Adrenal gland (tissue), 12 donors: ENCODE measurements around the gene ADARB2. TPM values are rescaled to one million over a fixed set of nuclear protein-coding genes. Genes with fewer than 3 reads are reported as not detected.

Experiments
- DNase-seq, 7 donors: peaks; one replicate each; pipeline ENCODE4 v3.0.0-alpha.2; 2019 to 2020
- H3K27ac ChIP-seq, 5 donors: fragments of 200-600 bp; sonication (generic) in 4 of 5; 1 replicate in 3 of 5; 2 replicates in 2 of 5; pipeline versions ENCODE4 v1.5.1 to v1.8.0; 2016 to 2020; ENCODE audit warnings: mild to moderate bottlenecking in 1 of 5
- H3K27me3 ChIP-seq: fragments of 200-600 bp; 2 replicates; pipeline ENCODE4 v1.8.0; 2021
- H3K36me3 ChIP-seq, 2 donors: fragments of 200-600 bp; replicated peaks in 1 of 2; 1 replicate in 1 of 2; 2 replicates in 1 of 2; pipeline versions ENCODE4 v1.5.1 to v1.8.0; 2018 to 2022
- H3K4me1 ChIP-seq, 2 donors: fragments of 200-600 bp; replicated peaks in 1 of 2; 1 replicate in 1 of 2; 2 replicates in 1 of 2; pipeline versions ENCODE4 v1.5.1 to v1.8.0; 2018 to 2021
- H3K4me3 ChIP-seq, 4 donors: fragments of 200-600 bp; sonication (generic) in 3 of 4; one replicate each; pipeline ENCODE4 v1.5.1; 2016 to 2018
- H3K9me3 ChIP-seq, 3 donors: fragments of 200-600 bp; sonication (generic) in 1 of 3; replicated peaks in 1 of 3; 1 replicate in 2 of 3; 2 replicates in 1 of 3; pipeline versions ENCODE4 v1.5.1 to v1.8.0; 2016 to 2021
- POLR2A ChIP-seq, 2 donors: fragments of 450-650 bp; IDR thresholded peaks; one replicate each; pipeline ENCODE4 v1.6.1; 2017; ENCODE audit warnings: antibody characterized with exemption in 2 of 2, mild to moderate bottlenecking in 2 of 2, moderate library complexity in 1 of 2
- WGBS, 4 donors: extraction: QIAGEN DNeasy Blood & Tissue Kit in 2 of 4; methylation state at CpG; one replicate each; pipeline versions ENCODE4 v1.1.5 to v1.1.7; 2013 to 2017; 5-methylcytosine and 5-hydroxymethylcytosine counted together
- intact Hi-C, 2 donors: fragments of 100-400 bp; cut with DNase I; formaldehyde crosslinking; loops; one replicate each; pipeline versions ENCODE4 v1.14.1 to v1.15.0; 2022 to 2023
- polyA plus RNA-seq, 3 donors: library from polyadenylated mRNA; stranded (reverse); fragments of 200-250 nt in 2 of 3; fragments of 350-450 nt in 1 of 3; fragmentation: Illumina TruSeq in 1 of 3; extraction: RNeasy Lipid Tissue Mini Kit (QIAGEN cat#74804) in 1 of 3; gene quantifications; one replicate each; pipeline ENCODE4 v1.2.3, GENCODE V29; 2013 to 2014
- total RNA-seq, 9 donors: library from RNA; depleted of rRNA in 4 of 9; stranded (reverse); fragments of >200 nt in 4 of 9; fragments of 120-200 nt in 1 of 9; fragmentation: NEBNext Ultra II Directional in 1 of 9; extraction: Animal tissue kit (Norgen Biotek cat#: 25700) in 1 of 9; gene quantifications; one replicate each; pipeline versions ENCODE4 v1.1.0 to v1.2.4, GENCODE V29; 2013 to 2023
- TF ChIP-seq, protein P1 (sequence below), 6 experiments: fragments of 450-650 bp in 4 of 6; fragments of 200-600 bp in 2 of 6; sonication (generic) in 1 of 6; IDR thresholded peaks; 1 replicate in 5 of 6; 2 replicates in 1 of 6; pipeline versions ENCODE4 v1.5.1 to v1.8.0; 2016 to 2021; ENCODE audit warnings: antibody characterized with exemption in 6 of 6, mild to moderate bottlenecking in 2 of 6, moderate library complexity in 1 of 6
- donor health status: healthy with polysubstance abuse.
- donor health status: Bipolar disorder and iron deficiency.
- donor health status: DM: yes; HTN: yes; CAD: no.
- donor health status: DM: no; HTN: no; CAD: no.
- donor health status: DM: no; HTN: no; CAD: no.
- donor health status: DM: yes; HTN: yes; CAD: no.

ADARB2 gene
- total and polyA plus RNA-seq, 12 donors, result 0.14 to 3.1 (median 0.91) TPM

DNA sequence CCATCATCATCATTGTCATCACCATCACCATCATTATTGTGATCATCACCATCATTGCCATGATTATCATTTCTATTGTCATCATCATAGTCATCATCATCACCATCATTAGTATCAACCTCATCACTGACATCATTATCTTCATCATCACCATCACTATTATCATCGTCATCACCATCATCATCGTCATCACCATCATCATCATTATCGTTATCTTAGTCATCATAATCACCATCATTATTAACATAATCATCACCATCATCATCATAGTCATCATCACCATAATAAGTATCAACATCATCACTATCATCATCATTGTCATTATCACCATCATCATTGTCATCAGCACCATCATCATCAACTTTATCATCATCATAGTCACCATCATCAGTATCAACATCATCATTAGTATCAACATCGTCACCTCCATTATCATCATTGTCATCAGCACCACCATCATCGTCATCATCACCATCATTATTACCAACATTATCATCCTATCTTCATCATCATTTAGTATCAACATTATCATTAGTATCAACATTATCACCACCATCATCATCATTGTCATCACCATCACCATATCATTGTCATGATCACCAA, 241.3 kb downstream of the ADARB2 start:
- intact Hi-C loops, result no loop called here
- 84 to 93% (median 91%) methylated on average over 5 of the region's 5 CpGs for WGBS, 4 donors
- DNase-seq, result no peak
- Histone ChIP-seq H3K27ac (no peak overlapping the region), H3K4me3 (no peak overlapping the region), H3K27me3 (no peaks in the 10 kb centered on the region), H3K36me3 (no peaks in the 10 kb centered on the region), H3K4me1 (no peaks in the 10 kb centered on the region), H3K9me3 (no peaks in the 10 kb centered on the region)
- no peak for TF ChIP-seq POLR2A (IDR thresholded peaks at IDR 0.05)
- TF ChIP-seq, protein P1, sequence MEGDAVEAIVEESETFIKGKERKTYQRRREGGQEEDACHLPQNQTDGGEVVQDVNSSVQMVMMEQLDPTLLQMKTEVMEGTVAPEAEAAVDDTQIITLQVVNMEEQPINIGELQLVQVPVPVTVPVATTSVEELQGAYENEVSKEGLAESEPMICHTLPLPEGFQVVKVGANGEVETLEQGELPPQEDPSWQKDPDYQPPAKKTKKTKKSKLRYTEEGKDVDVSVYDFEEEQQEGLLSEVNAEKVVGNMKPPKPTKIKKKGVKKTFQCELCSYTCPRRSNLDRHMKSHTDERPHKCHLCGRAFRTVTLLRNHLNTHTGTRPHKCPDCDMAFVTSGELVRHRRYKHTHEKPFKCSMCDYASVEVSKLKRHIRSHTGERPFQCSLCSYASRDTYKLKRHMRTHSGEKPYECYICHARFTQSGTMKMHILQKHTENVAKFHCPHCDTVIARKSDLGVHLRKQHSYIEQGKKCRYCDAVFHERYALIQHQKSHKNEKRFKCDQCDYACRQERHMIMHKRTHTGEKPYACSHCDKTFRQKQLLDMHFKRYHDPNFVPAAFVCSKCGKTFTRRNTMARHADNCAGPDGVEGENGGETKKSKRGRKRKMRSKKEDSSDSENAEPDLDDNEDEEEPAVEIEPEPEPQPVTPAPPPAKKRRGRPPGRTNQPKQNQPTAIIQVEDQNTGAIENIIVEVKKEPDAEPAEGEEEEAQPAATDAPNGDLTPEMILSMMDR (IDR thresholded peaks at IDR 0.05), result no peak

DNA sequence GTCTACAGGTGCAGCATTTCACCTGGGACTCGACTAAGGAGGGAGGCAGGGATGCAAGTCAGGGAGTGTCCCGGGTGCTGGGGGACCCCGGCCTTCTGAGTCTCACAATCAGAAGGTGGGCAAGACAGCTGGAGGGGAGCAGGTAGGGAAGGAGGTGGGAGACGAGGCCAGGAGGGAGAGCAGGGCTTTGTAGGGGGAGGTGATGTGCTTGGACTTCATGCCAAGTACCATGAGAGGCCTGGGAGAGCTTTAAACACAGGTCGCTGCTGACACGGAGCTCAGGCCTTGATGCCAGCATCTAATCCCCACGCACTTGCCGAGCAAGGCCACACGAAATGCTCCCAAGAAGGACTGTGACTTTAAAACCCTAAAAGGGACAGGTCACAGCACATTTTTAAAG, 244.7 kb downstream of the ADARB2 start:
- Histone ChIP-seq H3K27ac (no peak overlapping the region), H3K36me3 (no peaks in the 10 kb centered on the region), H3K4me3 (no peak overlapping the region), H3K9me3 (no peaks in the 10 kb centered on the region), H3K27me3 (no peaks in the 10 kb centered on the region), H3K4me1 (no peaks in the 10 kb centered on the region)
- TF ChIP-seq, protein P1 (IDR thresholded peaks at IDR 0.05), result no peak
- TF ChIP-seq POLR2A (IDR thresholded peaks at IDR 0.05), result no peak
- intact Hi-C loops, result no loop called here
- DNase-seq, result no peak
- 52 to 78% (median 72%) methylated on average over 9 of the region's 9 CpGs for WGBS, 4 donors

DNA sequence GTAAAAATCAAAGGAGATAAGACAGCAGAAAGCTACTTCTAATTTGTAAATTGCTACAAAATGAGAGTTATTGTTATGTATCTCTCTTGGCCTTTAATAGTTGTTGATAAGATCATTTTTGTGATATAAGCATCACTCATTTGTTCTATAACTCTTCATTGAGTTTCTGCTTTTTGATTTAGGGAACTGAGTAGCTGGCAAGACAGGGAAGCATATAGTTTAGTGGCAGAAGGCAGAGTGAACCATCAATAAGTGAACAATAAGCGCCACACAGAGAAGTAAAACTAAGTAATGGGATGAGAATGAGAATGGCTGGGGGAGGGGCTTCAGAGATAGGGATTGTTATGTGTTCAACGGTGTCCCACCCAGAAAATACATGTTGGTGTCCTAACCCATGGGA, 245.4 kb downstream of the ADARB2 start:
- H3K27me3 ChIP-seq, result no peaks in the 10 kb centered on the region
- intact Hi-C loops, result no loop called here
- no peak for TF ChIP-seq POLR2A (IDR thresholded peaks at IDR 0.05)
- TF ChIP-seq, protein P1 (IDR thresholded peaks at IDR 0.05), result no peak
- whole genome bisulfite sequencing, 4 donors, result 69 to 75% (median 72%) methylated on average over 2 of the region's 2 CpGs
- H3K36me3 ChIP-seq, result no peaks in the 10 kb centered on the region
- no peak overlapping the region for H3K4me3 ChIP-seq
- DNase-seq, result no peak
- H3K4me1 ChIP-seq, result no peaks in the 10 kb centered on the region
- no peaks in the 10 kb centered on the region for H3K9me3 ChIP-seq
- H3K27ac ChIP-seq, result no peak overlapping the region

DNA sequence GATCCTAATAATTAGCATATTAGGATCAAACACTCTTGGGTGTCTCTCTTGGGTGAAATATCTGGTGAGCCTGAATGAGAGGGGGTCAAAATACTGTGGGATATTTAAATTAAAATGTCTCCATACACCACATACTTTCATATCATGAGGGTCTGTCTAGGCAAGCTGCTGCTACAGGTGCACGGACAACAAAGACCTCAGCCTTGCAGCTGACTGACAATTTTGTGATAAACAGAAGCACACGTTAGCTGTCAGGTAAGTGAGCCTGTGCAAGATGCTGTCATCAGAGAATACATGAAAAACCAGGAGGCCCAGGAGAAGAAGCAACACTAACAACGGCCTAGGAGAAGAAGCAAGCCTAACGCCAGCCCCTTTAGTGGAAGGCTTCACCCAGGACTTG, 247.5 kb downstream of the ADARB2 start:
- TF ChIP-seq, protein P1 (IDR thresholded peaks at IDR 0.05), result no peak
- TF ChIP-seq POLR2A (IDR thresholded peaks at IDR 0.05), result no peak
- intact Hi-C loops, result no loop called here
- 72 to 91% (median 82%) methylated on average over 4 of the region's 4 CpGs for WGBS, 4 donors

More for the DNA sequence above, 247.5 kb downstream of the ADARB2 start:
- Histone ChIP-seq H3K4me1 (no peaks in the 10 kb centered on the region), H3K36me3 (no peaks in the 10 kb centered on the region), H3K4me3 (no peak overlapping the region), H3K27ac (no peak overlapping the region), H3K27me3 (no peaks in the 10 kb centered on the region), H3K9me3 (no peaks in the 10 kb centered on the region)
- no peak for DNase-seq
